ENCODE results near the gene PPOX.

Gene PPOX

DNA sequence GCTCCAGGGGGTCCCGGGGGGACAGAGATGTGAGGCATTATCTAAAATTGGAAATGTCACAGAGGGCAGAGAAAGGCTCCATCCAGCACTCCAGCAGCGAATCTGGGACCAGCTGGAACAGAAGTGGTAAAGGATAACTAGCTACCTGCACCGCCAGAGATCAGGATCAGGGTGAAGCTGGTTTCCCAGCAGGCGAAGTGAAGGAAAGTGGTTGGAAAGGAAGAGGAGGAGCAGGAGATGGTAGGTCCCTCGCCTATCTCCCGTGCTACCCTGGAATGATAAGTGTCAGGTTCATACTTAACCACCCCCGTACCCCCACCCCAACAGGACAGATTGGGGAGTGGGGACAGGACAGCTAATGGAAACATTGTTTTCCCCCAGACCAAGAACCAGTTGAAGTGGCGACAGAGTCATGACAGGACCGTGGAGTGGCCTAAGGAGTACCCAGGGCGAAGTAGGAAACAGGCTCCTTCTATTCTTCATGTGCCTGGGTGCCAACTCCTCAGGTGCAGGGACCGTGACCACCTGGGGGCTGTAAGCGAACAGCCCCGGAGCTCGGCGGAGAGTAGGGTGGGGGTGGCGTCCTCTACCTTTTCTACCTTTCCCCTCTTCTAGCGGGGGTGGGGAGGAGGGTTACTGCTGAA lies 10.4 kb downstream of the PPOX start:
- no peak for DNase-seq

DNA sequence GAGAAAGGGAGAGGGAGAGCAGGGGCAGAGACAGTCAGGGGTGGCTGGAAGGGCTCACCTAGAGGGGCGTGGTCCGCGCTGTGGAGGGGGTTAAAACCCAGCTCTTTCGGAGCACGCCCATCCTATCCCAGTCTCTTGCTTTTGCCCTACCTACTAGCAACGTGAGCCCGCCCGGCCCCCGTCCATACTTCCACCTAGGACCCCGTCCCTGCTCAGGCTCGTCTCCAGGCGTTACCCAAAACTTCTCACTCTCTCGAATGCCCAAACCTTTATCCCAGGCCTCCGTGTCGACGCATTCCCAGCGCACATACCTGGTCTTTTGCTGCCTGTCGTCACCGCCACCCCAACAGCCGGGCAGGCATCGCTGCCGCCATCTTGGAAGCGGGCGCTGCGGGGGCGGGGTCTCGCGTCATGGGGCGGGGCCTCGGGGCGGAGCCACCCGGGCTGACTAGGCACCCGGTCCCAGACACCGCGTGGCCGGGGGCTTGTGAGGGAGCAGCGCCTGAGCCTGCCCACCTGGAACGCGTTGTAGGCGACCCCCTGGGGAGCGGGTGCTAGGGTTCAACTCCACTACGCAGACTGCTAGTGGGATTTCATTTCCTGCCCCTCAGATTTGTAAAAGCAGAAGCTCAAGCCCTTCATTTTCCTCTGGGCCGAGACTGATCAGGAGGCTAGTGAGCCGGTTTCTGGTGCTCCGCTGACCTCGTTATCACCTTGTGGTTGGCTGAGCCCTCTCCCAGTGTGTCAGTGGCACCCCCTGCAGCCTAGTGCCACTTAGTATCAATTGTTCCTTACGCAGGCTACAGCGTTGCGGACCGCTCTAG lies 11.1 kb downstream of the PPOX start, which contains the start of gene B4GALT3:
B4GALT3 (minus strand) TSS at position 396 of the 824 bp plus-strand sequence. CDS start 1,447 bp downstream, outside the sequence.
- peak; percentile 99 for DNase-seq

- DNase-seq = no peak
Observed at GRCh38 chr1:161177936-161178244, 11.7 kb downstream of the PPOX start.

DNA sequence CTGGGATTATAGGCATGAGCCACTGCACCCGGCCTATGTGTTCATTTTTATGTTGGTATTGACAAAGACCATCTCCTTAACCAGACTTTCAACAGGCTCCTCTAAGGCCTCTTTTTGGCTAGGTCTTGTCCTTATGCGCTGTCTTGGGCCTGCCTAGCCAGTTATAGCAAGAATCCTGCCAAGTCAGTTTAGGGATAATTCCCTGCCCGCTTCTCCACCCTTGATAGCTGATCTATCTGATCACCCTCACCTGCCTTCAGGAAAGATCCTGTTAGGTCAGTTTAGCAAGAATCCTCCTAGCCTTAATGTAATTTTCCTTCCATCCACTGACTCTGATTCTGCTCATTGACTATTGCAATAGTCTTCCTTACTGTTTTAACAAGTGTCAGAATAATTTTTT lies 13.5 kb downstream of the PPOX start:
- DNase-seq = no peak

GRCh38 chr1:161180639-161181038 lies 14.4 kb downstream of the PPOX start:
- no peak for DNase-seq

DNA sequence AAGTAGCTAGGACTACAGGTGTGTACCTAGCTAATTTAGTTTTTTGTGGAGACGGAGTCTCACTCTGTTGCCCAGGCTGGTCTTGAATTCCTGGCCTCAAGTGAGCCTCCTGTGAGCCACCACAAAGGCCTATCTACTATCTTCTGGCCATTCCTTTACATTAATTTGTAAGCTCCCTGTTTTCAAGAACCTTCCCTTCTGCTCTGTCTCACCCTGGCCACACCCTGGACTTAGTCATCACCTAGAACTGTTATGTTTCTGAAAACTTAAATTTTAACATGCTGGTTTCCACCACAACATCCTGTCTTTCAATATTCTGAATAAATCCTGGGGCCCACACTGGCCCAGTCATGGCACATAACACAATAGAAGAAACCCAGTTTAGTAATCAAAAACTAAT lies 16.0 kb downstream of the PPOX start:
- DNase-seq = peak in 1 of 2 donors; percentile 36

- peak in 1 of 2 donors; percentile 51 for DNase-seq
Observed at GRCh38 chr1:161185282-161185682, 19.1 kb downstream of the PPOX start.

DNA sequence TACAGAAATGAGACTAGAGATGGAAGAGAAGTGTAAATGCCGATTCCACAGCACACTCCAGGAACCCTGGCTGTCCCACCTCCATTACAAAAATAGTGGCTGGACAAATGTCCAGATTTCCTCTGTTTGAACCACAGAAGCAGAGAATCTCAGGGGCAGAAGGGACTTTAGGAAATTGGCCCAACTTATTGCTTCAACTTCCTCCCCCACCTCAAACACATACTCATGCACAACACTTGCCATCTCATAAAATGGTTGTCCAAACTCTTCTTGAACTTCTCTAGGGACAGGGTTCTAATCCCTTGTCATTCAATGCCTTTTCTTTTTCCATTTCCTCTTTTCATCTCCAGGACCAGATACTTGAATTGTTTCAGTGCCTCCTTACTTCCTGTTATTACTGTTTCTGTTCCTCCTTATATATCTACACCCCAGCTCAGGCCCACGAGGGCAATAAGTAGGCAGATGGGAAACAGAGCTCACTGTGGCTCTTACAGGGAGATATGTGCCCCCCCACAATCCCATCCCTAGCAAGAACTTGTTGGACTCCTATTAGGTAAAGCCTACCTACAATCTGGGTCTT lies 19.6 kb downstream of the PPOX start:
- DNase-seq = no peak

GRCh38 chr1:161187311-161187710 lies 21.1 kb downstream of the PPOX start:
- no peak for DNase-seq

DNA sequence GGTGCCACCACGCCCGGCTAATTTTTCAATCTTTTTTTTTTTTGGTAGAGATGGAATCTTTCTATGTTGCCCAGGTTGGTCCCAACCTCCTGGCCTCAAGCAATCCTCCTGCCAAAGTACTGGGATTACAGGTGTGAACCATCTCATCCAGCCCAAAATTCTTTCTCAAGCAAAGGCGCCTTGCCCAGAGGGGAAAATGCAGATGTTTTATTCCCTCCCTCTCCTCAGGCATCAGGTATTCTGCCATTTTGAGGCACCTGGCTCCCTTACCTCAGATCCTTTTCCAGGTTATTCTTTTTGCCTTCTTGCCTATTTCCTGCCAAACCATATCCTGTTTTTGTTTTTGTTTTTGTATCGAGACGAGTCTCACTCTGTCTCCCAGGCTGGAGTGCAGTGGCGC lies 22.2 kb downstream of the PPOX start:
- no peak for DNase-seq

DNA sequence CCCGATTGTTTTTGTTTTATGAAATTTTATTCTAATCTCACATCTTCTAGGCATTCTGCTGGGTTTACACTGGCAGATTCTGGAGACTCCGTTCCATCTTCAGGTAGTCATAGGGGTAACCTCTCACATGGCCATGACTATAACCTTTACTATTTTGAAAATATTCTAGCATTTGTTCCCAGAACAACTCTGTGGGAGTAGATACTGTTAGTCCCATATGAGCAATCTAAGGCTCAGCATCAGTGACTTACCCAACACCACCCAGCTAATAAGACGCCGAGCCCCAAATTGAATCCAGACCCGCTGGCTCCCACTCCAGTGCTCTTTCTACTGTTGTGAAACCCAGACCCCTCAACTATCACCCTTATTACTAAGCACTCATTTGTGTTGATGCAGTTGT lies 22.8 kb downstream of the PPOX start:
- DNase-seq = no peak

DNA sequence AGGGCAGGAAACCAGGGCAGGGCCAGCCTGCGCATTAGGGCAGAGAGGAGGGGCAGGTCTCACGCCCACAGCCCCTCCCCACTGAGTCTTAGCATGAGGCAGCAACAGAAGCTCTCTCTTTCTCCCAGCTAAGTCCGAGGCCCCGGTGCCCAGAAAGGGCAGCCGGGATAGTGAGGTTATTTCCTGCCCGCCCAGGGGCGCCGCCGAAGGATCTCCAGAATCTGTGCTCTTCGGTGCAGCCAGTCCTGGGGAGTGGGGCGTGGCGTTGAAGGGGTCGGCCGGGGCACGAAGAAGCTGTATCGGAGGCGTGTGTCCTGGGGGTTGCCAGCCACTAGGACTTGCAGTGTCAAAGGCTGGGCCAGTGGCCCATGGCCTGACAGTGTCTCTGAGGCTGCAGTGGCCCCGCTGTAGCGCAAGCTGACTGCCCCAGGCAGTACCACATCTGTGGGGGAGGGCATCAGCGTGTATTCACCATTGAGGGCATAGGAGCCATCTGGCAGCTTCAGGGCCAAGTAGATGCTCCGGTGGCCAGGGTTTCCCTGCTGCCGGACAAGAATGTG lies 24.8 kb downstream of the PPOX start:
- DNase-seq = no peak

DNA sequence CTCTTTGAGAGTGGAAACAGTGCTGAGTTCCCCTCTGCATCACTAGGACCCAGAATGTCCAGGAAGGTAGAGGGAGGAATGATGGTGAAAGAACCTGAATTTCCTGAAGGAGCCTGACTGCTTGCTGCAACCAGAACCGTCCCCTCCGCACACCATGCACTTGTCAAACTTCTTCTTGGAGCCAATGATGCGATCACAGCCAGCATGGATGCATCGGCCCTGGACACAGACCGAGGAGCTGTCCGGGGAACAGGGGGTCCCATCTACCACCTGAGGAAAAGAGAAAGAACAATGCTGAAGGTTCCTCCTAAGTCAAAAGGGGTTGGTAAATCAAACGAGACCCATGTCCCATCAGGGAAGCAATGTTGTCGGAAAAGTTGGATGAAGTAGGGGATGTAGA lies 25.7 kb downstream of the PPOX start:
- DNase-seq = no peak

GRCh38 chr1:161192476-161193465 lies 26.5 kb downstream of the PPOX start:
- peak; percentile 61 to 62 for DNase-seq

DNA sequence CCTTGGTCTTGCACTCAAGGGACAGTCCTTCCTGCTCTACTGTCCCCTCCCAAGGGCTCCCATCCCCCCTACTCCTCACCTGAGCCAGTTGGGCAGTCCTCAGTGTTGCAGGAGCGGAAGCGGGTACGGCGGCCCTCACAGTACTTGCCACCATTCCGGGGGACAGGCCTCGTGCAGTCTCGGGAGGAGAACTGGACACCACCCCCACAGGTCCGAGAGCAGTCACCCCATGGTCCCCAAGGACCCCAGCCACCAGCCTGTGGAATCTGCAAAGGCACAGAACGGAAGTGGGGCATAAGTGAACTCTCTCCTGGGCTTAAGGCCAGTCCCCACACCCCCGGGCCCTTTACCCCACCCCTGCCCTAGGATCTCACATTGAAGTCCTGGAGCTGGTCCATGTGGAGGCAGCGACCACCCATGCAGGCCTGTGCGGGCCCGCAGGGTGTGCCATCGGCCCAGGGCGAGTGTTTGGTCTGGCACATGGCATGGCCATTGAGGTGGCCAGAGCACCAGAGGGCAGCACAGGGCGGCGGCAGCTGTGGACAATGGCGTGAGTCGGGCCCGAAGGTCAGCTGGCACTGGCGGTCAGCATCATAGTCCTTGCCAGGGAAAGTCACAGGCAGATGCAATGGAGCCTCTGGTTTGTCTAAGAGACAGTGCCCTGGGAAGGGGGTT lies 27.5 kb downstream of the PPOX start:
- DNase-seq = no peak

DNA sequence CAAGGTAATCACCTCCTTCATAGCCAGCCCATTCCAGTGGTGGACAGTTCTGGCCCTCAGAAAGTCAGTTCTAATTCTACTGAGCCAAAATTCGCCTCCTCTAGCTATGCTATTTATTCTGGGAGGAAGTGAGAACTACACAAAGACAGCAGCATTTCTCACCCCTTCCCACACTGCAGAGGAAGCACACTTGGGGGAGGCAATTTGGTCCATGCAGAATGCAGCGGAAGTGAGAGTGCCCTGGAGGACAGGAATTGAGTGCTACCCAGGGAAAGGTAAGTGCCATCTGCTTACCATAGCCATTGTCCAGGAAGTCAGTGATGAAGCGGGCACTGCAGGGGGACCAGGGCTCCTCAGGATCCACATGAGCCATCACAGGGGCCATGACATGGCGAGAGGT lies 28.9 kb downstream of the PPOX start:
- DNase-seq = no peak

GRCh38 chr1:161196111-161196510 lies 29.9 kb downstream of the PPOX start:
- no peak for DNase-seq

DNA sequence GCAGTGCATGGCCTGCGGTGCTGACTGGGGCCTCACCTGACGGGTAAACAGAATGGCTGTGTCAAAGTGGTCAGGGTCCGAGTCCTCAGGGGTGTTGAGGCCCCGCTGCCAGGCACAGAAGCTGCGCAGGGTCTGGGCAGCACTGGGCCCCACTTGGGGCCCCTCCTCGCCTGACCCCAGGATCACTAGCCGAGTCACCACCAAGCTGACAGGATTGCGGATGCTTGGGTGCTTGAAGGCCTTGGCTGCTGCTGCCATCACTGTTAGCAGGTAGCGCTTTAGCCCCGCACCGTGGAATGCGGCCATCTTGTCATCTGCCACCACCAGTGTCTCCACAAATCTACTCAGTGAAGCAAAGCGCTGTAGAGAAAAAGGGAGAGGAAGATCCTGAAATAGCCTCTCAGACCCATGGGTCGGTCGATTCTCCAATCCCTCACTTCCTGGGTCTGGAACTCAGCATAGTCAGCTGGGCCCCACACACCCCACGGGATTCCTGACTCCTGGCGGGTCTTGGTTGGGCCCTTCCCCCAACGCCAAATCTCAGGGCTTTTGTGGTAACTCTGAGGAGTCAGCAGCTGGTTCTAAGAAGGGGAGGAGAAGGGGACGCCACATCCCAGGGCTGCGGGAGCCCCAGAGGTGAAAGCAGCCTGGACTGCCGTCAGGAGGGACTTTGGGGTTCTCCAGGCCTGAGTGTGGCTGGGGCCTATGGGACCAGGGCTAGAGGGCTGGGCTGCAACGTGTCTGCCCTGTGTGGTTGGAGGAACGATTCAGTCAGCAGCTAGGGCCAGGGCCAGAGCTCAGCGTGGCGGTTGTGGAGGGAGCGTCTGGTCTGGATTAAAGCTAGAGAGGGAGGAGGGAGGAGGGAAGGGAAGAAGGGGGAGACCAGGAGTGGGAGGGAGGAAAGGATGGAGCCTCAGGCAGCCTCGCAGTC lies 30.6 kb downstream of the PPOX start:
- DNase-seq = no peak

DNA sequence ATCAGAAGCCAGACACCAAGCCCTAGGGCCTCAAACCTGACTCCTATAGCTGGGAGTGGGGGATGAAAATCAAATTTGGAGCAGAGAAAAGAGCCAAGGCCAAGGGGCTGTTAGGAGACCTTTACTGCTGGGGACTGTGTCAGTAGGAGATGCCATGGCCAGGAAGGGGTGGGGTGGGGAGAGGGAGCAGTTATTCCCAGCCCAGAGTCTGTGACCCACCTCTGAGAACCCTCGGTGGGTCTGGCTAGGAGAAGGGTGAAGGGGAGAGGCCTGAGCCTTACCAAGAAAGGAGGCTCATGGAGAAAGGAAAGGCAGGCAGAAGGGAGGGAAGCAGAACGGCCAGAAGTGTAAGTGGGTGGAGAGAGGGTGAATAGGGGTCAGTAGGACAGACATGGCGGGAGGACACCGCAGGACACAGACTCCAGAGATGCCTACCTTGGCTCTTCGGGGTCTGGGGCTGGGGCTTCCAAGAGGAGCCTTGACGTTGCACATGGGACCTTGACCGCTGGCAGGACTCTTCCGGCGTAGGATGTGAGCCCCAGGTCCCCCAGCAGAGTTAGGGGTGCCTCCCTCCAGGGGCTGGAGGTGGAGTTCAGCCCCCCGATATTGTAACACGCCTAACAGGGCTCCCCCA lies 31.5 kb downstream of the PPOX start:
- DNase-seq = no peak

- no peak for DNase-seq
Observed at GRCh38 chr1:161198194-161198896, 32.1 kb downstream of the PPOX start.

All from stimulated activated CD4-positive, alpha-beta T cell treated with anti-CD3 and anti-CD28 coated beads, Interleukin-2, amount 100 ng/mL, for 48 hours (primary cell).